Left lung (tissue), 10 donors: ENCODE data around the gene MEP1B. TPM values are rescaled to one million over a fixed set of nuclear protein-coding genes. Genes with fewer than 3 reads are reported as not detected.

Source experiments
- ATAC-seq: fragments of 200-7000 bp; cut with Tn5 transposase; one replicate; pipeline ENCODE4 v1.9.1; 2020; ENCODE audit warnings: moderate library complexity
- DNase-seq, 4 donors: peaks; one replicate each; pipeline ENCODE4 v3.0.0-alpha.2; 2013 to 2020
- H3K27ac ChIP-seq, 2 donors: fragments of 200-600 bp; sonication (generic) in 1 of 2; one replicate each; pipeline versions ENCODE4 v1.5.0 to v1.8.0; 2020 to 2021
- H3K27me3 ChIP-seq, 2 donors: fragments of 200-600 bp; sonication (generic) in 1 of 2; one replicate each; pipeline versions ENCODE4 v1.5.0 to v1.8.0; 2020 to 2021
- H3K36me3 ChIP-seq, 2 donors: fragments of 200-600 bp; sonication (generic) in 1 of 2; one replicate each; pipeline versions ENCODE4 v1.5.0 to v1.8.0; 2020 to 2021
- H3K4me1 ChIP-seq, 2 donors: fragments of 200-600 bp; one replicate each; pipeline ENCODE4 v1.8.0; 2021
- H3K4me3 ChIP-seq, 2 donors: fragments of 200-600 bp; sonication (generic) in 1 of 2; one replicate each; pipeline versions ENCODE4 v1.5.0 to v1.8.0; 2020 to 2021; ENCODE audit warnings: mild to moderate bottlenecking in 1 of 2
- H3K9me3 ChIP-seq, 2 donors: fragments of 200-600 bp; sonication (generic) in 1 of 2; one replicate each; pipeline versions ENCODE4 v1.5.0 to v1.8.0; 2020 to 2021
- CTCF ChIP-seq, 2 donors: fragments of 200-600 bp; sonication (generic) in 1 of 2; IDR thresholded peaks; one replicate each; pipeline versions ENCODE4 v1.5.0 to v1.8.0; 2021; ENCODE audit warnings: antibody characterized with exemption in 2 of 2
- intact Hi-C, 2 donors: fragments of 100-400 bp; cut with DNase I; formaldehyde crosslinking; loops; one replicate each; pipeline versions ENCODE4 v1.11.2 to v1.14.2; 2022
- polyA plus RNA-seq, 6 donors: library from polyadenylated mRNA; unstranded; fragments of 120-200 nt; gene quantifications; one replicate each; pipeline ENCODE4 v1.2.1, GENCODE V29; 2013; ENCODE audit not compliant: insufficient read length in 6 of 6
- total RNA-seq, 2 donors: library from RNA; stranded (reverse); fragmentation: NEBNext Ultra II Directional; extraction: Animal tissue kit (Norgen Biotek cat#: 25700); gene quantifications; one replicate each; pipeline ENCODE4 v1.2.1, GENCODE V29; 2021
- donor health status: DM: no; HTN: yes; CAD: no.
- donor health status: DM: no; HTN: no; CAD: no.

MEP1B gene
- total and polyA plus RNA-seq, 8 donors = 0.07 to 0.47 (median 0.15) TPM; not detected in 2

DNA sequence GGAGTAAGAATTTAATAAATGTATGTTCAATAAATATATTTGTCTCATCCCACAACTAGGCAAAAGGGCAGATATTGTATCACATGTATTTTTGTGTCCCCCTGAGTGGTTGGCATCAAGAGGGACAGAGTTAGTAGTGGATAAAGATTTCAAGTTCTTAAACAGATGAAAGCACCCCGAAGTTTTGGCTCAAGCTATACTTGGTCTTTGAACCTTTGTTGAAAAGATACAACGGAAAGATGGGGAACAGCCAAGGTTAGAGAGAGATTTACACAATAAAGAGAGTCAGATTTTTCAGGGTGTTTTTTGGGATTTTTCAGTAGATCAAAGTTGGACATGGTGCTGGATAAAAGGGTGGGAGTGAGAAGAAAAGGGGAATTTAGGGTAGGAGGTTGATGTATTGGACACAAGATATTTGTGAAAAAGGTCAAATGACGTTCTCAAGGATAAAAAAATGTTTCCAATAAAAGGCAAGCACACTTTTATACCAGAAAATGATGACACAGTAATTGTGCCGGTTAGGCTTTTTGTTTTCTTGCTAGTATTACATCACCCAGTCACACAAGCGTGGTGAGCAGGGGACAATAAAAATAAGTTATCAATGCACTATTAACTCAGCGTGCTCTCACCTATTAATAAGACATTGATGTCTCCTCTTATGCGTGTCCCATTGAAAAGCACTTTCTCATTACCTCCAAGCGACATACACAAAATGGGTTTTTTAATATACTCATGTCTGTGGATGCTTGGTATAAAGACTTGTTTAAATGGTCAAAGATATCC is 59.5 kb downstream of the MEP1B start:
- H3K36me3 ChIP-seq = no peaks in the 10 kb centered on the region
- H3K27ac ChIP-seq = no peak overlapping the region
- no peaks in the 10 kb centered on the region for H3K4me1 ChIP-seq
- no peak for ATAC-seq
- DNase-seq = no peak
- H3K4me3 ChIP-seq = no peak overlapping the region
- no peaks in the 10 kb centered on the region for H3K9me3 ChIP-seq
- TF ChIP-seq CTCF (IDR thresholded peaks at IDR 0.05) = no peak
- no peaks in the 10 kb centered on the region for H3K27me3 ChIP-seq
- intact Hi-C loops = no loop called here

GRCh38 chr18:32251466-32251865 is 61.6 kb downstream of the MEP1B start:
- Histone ChIP-seq H3K4me3 (no peak overlapping the region), H3K27ac (no peak overlapping the region), H3K4me1 (no peaks in the 10 kb centered on the region), H3K36me3 (no peaks in the 10 kb centered on the region), H3K27me3 (no peaks in the 10 kb centered on the region), H3K9me3 (no peaks in the 10 kb centered on the region)
- no peak for TF ChIP-seq CTCF (IDR thresholded peaks at IDR 0.05)
- intact Hi-C loops = no loop called here
- DNase-seq (no peak), ATAC-seq (no peak)

DNA sequence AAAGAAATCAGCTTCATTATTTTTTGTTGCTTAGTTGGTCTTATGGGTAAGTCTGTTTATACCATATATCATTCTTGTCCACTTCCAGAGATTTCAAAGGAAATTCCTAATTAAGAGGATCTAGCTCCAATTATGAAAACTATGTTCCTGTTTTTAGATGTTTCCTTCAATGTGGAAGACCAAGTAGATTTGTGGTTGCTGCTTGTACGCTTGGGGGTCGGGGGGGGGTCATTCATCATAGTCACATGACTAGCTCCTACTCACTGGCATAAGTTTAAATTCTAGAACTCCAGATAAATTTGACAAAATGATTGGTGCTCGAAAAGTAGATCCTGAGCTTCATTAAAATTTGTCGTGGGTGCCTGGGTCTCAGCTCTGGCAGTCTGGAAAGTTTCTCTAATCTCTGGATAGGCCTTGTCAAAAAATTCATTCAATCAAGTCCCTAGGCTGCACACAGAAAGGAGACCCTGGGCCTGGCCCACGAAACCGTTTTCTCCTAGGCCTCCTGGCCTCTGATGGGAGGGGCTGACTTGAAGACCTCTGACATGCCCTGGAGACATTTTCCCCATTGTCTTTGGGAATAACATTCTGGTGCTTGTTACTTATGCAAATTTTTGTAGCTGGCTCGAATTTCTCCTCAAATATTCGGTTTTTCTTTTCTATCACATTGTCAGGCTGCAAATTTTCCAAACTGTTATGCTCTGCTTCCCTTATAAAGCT is 62.5 kb downstream of the MEP1B start:
- ATAC-seq (no peak), DNase-seq (no peak)
- Histone ChIP-seq H3K36me3 (no peaks in the 10 kb centered on the region), H3K9me3 (no peaks in the 10 kb centered on the region), H3K27ac (no peak overlapping the region), H3K27me3 (no peaks in the 10 kb centered on the region), H3K4me3 (no peak overlapping the region), H3K4me1 (no peaks in the 10 kb centered on the region)
- no peak for TF ChIP-seq CTCF (IDR thresholded peaks at IDR 0.05)
- intact Hi-C loops = no loop called here

DNA sequence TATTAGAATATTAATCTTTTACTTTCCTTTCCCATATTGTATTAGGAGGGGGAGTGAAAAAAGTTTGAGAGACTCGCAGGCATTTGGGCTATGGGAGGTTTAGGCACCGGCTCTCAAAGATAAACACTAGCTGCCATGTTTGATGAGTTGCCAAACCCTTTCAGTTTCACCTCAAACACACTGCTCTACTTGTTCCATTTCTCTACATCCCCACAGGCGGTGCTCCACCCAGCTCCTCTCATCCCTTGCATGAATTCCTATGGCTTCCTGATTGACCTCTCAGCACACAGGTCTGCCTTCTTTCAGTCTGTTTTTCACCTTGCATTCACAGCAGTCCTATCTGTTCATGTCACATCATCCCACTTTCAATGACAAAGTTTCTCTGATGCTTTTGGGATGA is 65.7 kb downstream of the MEP1B start:
- H3K27me3 ChIP-seq = no peaks in the 10 kb centered on the region
- no peaks in the 10 kb centered on the region for H3K36me3 ChIP-seq
- intact Hi-C loops = no loop called here
- no peak overlapping the region for H3K4me3 ChIP-seq
- TF ChIP-seq CTCF (IDR thresholded peaks at IDR 0.05) = no peak
- H3K4me1 ChIP-seq = no peaks in the 10 kb centered on the region
- H3K27ac ChIP-seq = no peak overlapping the region
- H3K9me3 ChIP-seq = no peaks in the 10 kb centered on the region
- DNase-seq (no peak), ATAC-seq (no peak)

- no peak for ATAC-seq
- Histone ChIP-seq H3K9me3 (no peaks in the 10 kb centered on the region), H3K36me3 (no peaks in the 10 kb centered on the region), H3K27me3 (no peaks in the 10 kb centered on the region), H3K4me3 (no peak overlapping the region), H3K27ac (no peak overlapping the region), H3K4me1 (no peaks in the 10 kb centered on the region)
- TF ChIP-seq CTCF (IDR thresholded peaks at IDR 0.05) = no peak
- intact Hi-C loops = no loop called here
- no peak for DNase-seq
Measured at GRCh38 chr18:32257084-32257785, 67.4 kb downstream of the MEP1B start.
